HepG2 (cell line): ENCODE data around the gene KIF1B. TPM values are rescaled to one million over a fixed set of nuclear protein-coding genes. Genes with fewer than 3 reads are reported as not detected.

Experiments
- HNRNPH1 ChIP-seq: fragments of 200-400 bp; formaldehyde crosslinking; optimal IDR thresholded peaks from 2 replicates; pipeline ENCODE3; 2017; ENCODE audit warnings: mild to moderate bottlenecking, low read depth, low read length
- IKZF4 ChIP-seq: sonication (generic); formaldehyde crosslinking; IDR thresholded peaks from 2 replicates; pipeline ENCODE4 v1.5.1; 2020; ENCODE audit warnings: borderline replicate concordance, mild to moderate bottlenecking, low read depth, missing genetic modification reagents; ENCODE audit errors: not compliant biosample characterization
- IRF2 ChIP-seq: IDR thresholded peaks from 2 replicates; pipeline ENCODE4 v1.6.1; 2018; ENCODE audit warnings: missing genetic modification reagents, missing compliant biosample characterization
- IRX3 ChIP-seq: sonication (generic); formaldehyde crosslinking; IDR thresholded peaks from 2 replicates; pipeline ENCODE4 v1.8.1; 2023; ENCODE audit warnings: mild to moderate bottlenecking, low read depth, missing genetic modification reagents, borderline replicate concordance
- MXD4 ChIP-seq: IDR thresholded peaks from 2 replicates; pipeline ENCODE4 v1.6.1; 2016; ENCODE audit warnings: mild to moderate bottlenecking, missing biosample characterization, missing genetic modification reagents
- NFE2L1 ChIP-seq: sonication (generic); formaldehyde crosslinking; IDR thresholded peaks from 2 replicates; pipeline ENCODE4 v1.4.0; 2020; ENCODE audit warnings: missing genetic modification reagents, mild to moderate bottlenecking, borderline replicate concordance
- NFYC ChIP-seq: IDR thresholded peaks from 2 replicates; pipeline ENCODE4 v1.6.1; 2016; ENCODE audit warnings: missing genetic modification reagents, missing compliant biosample characterization
- NR2F6 ChIP-seq, 2 experiments: IDR thresholded peaks; 2 replicates each; pipeline ENCODE4 v1.6.1; 2016; ENCODE audit warnings: antibody characterized with exemption in 1 of 2, mild to moderate bottlenecking in 1 of 2
- PAF1 ChIP-seq: IDR thresholded peaks from 2 replicates; pipeline ENCODE4 v1.6.1; 2016; ENCODE audit warnings: missing genetic modification reagents, missing compliant biosample characterization
- REL ChIP-seq: sonication (generic); formaldehyde crosslinking; conservative IDR thresholded peaks from 2 replicates; pipeline ENCODE4 v1.8.0; 2022; ENCODE audit warnings: mild to moderate bottlenecking, missing genetic modification reagents, moderate library complexity
- SIN3B ChIP-seq: fragments of 150-350 bp; IDR thresholded peaks from 2 replicates; pipeline ENCODE4 v1.6.1; 2014; ENCODE audit warnings: low read length
- TAF1 ChIP-seq: sonication (generic); formaldehyde crosslinking; IDR thresholded peaks from 2 replicates; pipeline ENCODE4 v1.4.0; 2020; ENCODE audit warnings: missing genetic modification reagents
- TBP ChIP-seq: sonication (generic); formaldehyde crosslinking; IDR thresholded peaks from 2 replicates; pipeline ENCODE4 v1.5.0; 2020; ENCODE audit warnings: missing genetic modification reagents
- ZEB1 ChIP-seq: IDR thresholded peaks from 2 replicates; pipeline ENCODE4 v1.6.1; 2012; ENCODE audit warnings: mild to moderate bottlenecking, low read depth, inconsistent platforms; ENCODE audit not compliant: insufficient replicate concordance
- ZNF20 ChIP-seq: sonication (generic); formaldehyde crosslinking; IDR thresholded peaks from 2 replicates; pipeline ENCODE4 v1.4.0; 2020; ENCODE audit warnings: mild to moderate bottlenecking, moderate library complexity, missing genetic modification reagents
- ZNF235 ChIP-seq: sonication (generic); formaldehyde crosslinking; IDR thresholded peaks from 2 replicates; pipeline ENCODE4 v1.8.1; 2023; ENCODE audit warnings: mild to moderate bottlenecking, missing genetic modification reagents, borderline replicate concordance
- ZNF274 ChIP-seq: sonication (generic); formaldehyde crosslinking; IDR thresholded peaks from 2 replicates; pipeline ENCODE4 v1.5.1; 2020; ENCODE audit warnings: mild to moderate bottlenecking, missing genetic modification reagents
- ZNF329 ChIP-seq: sonication (generic); formaldehyde crosslinking; IDR thresholded peaks from 2 replicates; pipeline ENCODE4 v1.9.0; 2021; ENCODE audit warnings: low read depth, mild to moderate bottlenecking, missing genetic modification reagents
- ZNF33A ChIP-seq: sonication (generic); formaldehyde crosslinking; IDR thresholded peaks from 2 replicates; pipeline ENCODE4 v1.5.1; 2020; ENCODE audit warnings: missing genetic modification reagents, mild to moderate bottlenecking, moderate library complexity, borderline replicate concordance
- ZNF703 ChIP-seq: sonication (generic); formaldehyde crosslinking; IDR thresholded peaks from 2 replicates; pipeline ENCODE4 v1.5.1; 2020; ENCODE audit warnings: missing genetic modification reagents, mild to moderate bottlenecking, moderate library complexity, borderline replicate concordance
- ZNF768 ChIP-seq: sonication (generic); formaldehyde crosslinking; IDR thresholded peaks from 2 replicates; pipeline ENCODE4 v1.4.0; 2020; ENCODE audit warnings: missing genetic modification reagents
- ZSCAN25 ChIP-seq: sonication (generic); formaldehyde crosslinking; IDR thresholded peaks from 2 replicates; pipeline ENCODE4 v1.8.0; 2022; ENCODE audit warnings: mild to moderate bottlenecking, missing genetic modification reagents
- polyA plus RNA-seq, 8 experiments: library from polyadenylated mRNA; depleted of rRNA in 3 of 8; stranded (reverse) in 7 of 8; unstranded in 1 of 8; fragments of >200 nt; fragmentation: Illumina TruSeq in 4 of 8; extraction: Trizol in 4 of 8; gene quantifications; 2 replicates each; pipeline versions ENCODE4 v1.2.1 to v1.2.3, GENCODE V29; 2011 to 2016; ENCODE audit warnings: low read depth in 4 of 8, missing spikeins in 1 of 8, mixed read lengths in 1 of 8; ENCODE audit not compliant: insufficient read depth in 1 of 8
- total RNA-seq, 5 experiments: library from RNA; depleted of rRNA; stranded (reverse); fragments of >200 nt; fragmentation: Illumina TruSeq; extraction: Trizol; gene quantifications; 2 replicates each; pipeline ENCODE4 v1.2.3, GENCODE V29; 2016; ENCODE audit warnings: low read depth in 1 of 5
- TF ChIP-seq, protein P1 (sequence below): sonication (generic); formaldehyde crosslinking; IDR thresholded peaks from 2 replicates; pipeline ENCODE4 v1.9.0; 2022; ENCODE audit warnings: low read depth, missing genetic modification reagents
- TF ChIP-seq, protein P2 (sequence below): sonication (generic); formaldehyde crosslinking; IDR thresholded peaks from 2 replicates; pipeline ENCODE4 v1.4.0; 2020; ENCODE audit warnings: missing genetic modification reagents, low read depth, mild to moderate bottlenecking, borderline replicate concordance
- TF ChIP-seq, protein P3 (sequence below): sonication (generic); formaldehyde crosslinking; IDR thresholded peaks from 2 replicates; pipeline ENCODE4 v1.4.0; 2020; ENCODE audit warnings: missing genetic modification reagents, borderline replicate concordance

KIF1B gene
- total and polyA plus RNA-seq, 2 of the 13 experiments (the other 11 are each of a cell fraction or from before 2014, with no cell fraction given) = 26.7 to 32.5 TPM

DNA sequence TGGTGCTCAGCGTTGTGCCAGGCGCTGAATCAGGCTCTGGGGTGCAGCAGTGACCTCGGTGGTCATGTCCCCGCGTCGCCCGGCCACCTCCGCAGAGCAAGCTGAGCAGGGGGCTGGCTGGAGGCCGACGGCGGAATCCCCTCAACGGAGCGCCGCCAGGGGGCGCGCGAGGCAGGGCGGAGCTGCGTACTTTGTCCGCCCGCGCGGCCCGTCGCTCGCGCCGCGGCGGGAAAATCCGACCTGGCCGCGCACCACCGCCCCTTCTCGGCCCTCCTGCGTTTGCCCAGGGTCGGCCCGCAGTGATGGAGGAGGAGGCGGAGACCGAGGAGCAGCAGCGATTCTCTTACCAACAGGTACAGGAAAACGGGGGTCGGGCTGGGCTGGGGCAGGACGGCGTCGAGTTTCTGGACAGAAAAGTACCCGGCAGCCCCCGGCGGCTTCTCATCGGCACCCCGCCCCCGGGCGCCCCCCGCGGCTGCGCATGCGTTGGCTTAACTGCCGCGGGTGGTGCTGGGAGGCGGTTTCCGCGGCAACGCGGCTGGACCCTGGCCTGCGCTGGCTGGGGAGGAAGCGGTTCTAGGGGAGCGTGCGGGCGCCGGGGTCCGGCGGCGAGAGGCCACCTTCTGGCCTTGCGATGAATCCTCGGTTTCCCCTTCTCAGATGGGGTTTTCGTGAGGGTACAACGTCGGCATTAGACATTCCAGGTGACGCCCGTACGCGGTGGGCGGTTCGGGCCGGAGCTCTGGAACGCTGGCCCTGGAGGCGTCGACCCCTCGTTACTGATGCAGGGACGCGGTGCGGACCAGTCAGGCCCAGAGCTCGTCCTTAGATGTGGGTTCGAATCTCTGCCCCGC, 220.1 kb downstream of the KIF1B start, which contains the start of gene CENPS (continued):
- TF ChIP-seq ZNF329 (CRISPR knock-in tag) (0 out of 2 replicates have a peak, but pooled peaks have one; percentile 75), TBP (CRISPR knock-in tag) (no peak), SIN3B (peak; percentile 91), IKZF4 (CRISPR knock-in tag) (peak; percentile 69), ZNF20 (CRISPR knock-in tag) (no peak), IRF2 (CRISPR knock-in tag) (0 out of 2 replicates have a peak, but pooled peaks have one; percentile 13), NR2F6 (IDR thresholded peaks at IDR 0.05) (no peak), NR2F6 (CRISPR knock-in tag; IDR thresholded peaks at IDR 0.05) (no peak), HNRNPH1 (no peak), ZNF768 (CRISPR knock-in tag) (0 out of 2 replicates have a peak, but pooled peaks have one; percentile 32), PAF1 (no peak), ZNF235 (peak; percentile 71; the same call in 1 of the 2 replicates), ZNF33A (no peak), TAF1 (CRISPR knock-in tag) (peak; percentile 27; the same call in 1 of the 2 replicates), NFE2L1 (CRISPR knock-in tag) (no peak), NFYC (CRISPR knock-in tag) (no peak), ZNF703 (CRISPR knock-in tag) (peak; percentile 86; the same call in 1 of the 2 replicates), ZEB1 (peak; percentile 49), REL (CRISPR knock-in tag) (peak; percentile 98), ZNF274 (CRISPR knock-in tag) (peak; percentile 82; the same call in 1 of the 2 replicates), MXD4 (CRISPR knock-in tag) (peak; percentile 90), ZSCAN25 (CRISPR knock-in tag) (peak; percentile 77), IRX3 (CRISPR knock-in tag) (peak; percentile 98; the same call in 1 of the 2 replicates)
- TF ChIP-seq, protein P1, sequence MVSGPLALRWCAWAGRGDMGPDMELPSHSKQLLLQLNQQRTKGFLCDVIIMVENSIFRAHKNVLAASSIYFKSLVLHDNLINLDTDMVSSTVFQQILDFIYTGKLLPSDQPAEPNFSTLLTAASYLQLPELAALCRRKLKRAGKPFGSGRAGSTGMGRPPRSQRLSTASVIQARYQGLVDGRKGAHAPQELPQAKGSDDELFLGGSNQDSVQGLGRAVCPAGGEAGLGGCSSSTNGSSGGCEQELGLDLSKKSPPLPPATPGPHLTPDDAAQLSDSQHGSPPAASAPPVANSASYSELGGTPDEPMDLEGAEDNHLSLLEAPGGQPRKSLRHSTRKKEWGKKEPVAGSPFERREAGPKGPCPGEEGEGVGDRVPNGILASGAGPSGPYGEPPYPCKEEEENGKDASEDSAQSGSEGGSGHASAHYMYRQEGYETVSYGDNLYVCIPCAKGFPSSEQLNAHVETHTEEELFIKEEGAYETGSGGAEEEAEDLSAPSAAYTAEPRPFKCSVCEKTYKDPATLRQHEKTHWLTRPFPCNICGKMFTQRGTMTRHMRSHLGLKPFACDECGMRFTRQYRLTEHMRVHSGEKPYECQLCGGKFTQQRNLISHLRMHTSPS (CRISPR knock-in tag) = peak; percentile 75; the same call in 1 of the 2 replicates
- TF ChIP-seq, protein P2, sequence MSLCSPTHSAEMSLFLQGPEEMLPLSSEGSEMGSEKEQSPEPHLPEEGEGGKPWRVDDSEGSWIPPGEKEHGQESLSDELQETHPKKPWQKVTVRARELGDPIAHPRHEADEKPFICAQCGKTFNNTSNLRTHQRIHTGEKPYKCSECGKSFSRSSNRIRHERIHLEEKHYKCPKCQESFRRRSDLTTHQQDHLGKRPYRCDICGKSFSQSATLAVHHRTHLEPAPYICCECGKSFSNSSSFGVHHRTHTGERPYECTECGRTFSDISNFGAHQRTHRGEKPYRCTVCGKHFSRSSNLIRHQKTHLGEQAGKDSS (CRISPR knock-in tag) = peak; percentile 80
- TF ChIP-seq, protein P3, sequence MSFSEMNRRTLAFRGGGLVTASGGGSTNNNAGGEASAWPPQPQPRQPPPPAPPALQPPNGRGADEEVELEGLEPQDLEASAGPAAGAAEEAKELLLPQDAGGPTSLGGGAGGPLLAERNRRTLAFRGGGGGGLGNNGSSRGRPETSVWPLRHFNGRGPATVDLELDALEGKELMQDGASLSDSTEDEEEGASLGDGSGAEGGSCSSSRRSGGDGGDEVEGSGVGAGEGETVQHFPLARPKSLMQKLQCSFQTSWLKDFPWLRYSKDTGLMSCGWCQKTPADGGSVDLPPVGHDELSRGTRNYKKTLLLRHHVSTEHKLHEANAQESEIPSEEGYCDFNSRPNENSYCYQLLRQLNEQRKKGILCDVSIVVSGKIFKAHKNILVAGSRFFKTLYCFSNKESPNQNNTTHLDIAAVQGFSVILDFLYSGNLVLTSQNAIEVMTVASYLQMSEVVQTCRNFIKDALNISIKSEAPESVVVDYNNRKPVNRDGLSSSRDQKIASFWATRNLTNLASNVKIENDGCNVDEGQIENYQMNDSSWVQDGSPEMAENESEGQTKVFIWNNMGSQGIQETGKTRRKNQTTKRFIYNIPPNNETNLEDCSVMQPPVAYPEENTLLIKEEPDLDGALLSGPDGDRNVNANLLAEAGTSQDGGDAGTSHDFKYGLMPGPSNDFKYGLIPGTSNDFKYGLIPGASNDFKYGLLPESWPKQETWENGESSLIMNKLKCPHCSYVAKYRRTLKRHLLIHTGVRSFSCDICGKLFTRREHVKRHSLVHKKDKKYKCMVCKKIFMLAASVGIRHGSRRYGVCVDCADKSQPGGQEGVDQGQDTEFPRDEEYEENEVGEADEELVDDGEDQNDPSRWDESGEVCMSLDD = no peak
